HG02678 (cell line): Measurements from ENCODE around the gene GABPB2.

ENCODE experiments used
- ATAC-seq: cut with Tn5 transposase; IDR thresholded peaks from one replicate; pipeline ENCODE4 v1.9.1; 2021; ENCODE audit warnings: mild to moderate bottlenecking, moderate library complexity; ENCODE audit not compliant: unreplicated experiment

Gene GABPB2

DNA sequence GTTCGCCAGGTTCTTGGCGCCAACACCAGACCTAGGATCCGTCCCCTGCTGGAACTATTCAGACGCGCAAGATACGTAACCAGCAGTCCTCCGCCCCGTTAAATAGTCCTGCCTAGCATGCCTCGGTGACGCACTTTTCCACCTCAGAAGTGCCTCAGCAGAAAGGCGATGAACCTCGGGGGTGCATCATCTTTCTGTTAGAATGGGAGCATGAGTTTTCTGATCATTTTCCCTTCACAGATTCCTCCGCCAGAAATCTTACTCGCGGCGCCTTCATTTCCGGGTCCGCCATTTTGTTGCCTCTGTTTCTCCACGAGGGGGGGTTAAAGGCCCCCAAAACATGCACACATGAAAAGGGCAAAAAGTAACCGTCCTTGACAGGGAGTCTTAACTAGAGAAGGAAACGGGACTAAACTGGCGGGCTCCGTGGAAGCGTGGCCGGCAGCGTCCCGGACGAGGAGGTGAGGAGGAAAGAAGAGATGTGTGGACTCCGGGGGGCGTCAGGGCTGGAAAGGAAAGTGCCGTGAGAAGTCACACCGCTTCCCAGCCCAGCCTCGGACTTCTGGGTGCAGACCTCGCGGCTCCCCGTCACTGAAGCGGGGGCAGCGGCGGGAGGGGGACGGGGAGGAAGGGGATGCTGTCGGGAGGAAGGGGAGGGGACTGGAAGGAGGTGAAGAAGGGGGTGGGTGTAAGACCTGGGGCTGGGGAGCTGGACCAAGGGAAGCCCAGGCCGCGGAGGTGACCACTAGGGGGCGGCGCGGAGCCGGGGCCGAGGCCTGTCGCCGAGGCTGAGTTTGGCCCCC lies at the start of gene GABPB2:
TSS of gene GABPB2 (plus strand) at position 288 of the 803 bp plus-strand sequence. CDS start 17,429 bp downstream, outside the sequence.
- peak; percentile 87 for ATAC-seq

DNA sequence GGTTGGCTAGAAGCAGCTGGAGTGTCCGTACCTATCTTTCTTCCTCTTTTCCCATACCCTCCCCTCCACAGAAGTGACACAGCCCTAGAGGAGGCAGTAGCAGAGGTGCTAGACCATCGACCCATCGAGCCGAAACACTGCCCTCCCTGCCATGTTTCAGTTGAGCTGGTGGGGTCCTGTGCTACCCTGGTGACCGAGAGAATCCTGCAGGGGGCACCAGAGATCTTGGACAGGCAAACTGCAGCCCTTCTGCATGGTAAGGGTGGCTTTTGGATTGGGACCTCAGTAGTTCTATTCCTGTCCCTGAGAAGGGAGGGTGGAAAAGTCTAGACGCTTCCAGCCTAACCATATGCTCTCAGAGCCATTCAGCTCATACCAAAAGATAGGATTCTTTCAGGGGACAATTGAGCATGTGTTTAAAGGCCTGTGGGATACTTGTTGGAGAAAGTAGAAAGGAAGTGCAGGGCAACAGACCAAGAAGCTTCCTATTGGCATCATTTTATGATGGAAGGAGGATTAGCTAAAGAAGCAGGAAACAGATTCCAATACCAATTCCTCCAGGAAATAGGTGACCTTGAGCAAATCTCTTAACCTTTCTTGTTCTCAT lies 45.9 kb upstream of the GABPB2 start:
- no peak for ATAC-seq

- ATAC-seq, result no peak
Observed at GRCh38 chr1:151026460-151026859, 44.1 kb upstream of the GABPB2 start.

DNA sequence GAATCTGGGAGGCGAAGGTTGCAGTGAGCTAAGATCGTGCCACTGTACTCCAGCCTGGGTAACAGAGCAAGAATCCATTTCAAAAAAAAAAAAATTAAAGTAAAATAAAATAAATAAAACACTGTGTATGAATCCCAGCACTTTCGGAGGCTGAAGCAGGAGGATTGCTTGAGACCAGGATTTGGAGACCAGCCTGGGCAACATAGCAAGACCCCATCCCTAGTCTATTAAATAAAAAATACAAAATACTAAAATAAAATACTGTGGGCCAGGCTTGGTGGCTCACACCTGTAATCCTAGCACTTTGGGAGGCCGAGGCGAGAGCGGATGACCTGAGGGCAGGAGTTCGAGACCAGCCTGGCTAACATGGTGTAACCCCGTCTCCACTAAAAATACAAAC lies 38.4 kb upstream of the GABPB2 start:
- ATAC-seq, result no peak

GRCh38 chr1:151035167-151035566 lies 35.4 kb upstream of the GABPB2 start:
- no peak for ATAC-seq

DNA sequence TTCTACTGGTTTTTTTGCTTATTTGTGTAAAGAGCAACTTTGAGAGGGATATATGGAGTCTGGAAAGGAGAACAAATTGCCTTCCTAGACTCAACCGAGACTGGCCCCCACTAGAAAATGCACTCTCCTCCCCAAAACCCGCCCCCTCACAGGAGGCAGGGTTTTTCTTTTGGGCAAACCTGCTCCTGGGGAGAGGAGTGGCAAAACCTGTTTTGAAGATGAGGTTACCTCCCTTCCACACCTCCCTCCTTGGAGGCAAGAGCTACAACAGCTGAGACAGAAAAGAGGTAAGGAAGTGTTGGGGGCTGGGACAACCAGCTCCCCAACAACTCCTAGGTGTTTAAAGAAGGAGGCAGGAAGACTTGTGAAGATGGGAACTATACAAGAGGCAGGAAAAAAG lies 34.2 kb upstream of the GABPB2 start, which contains the start of gene BNIPL:
TSS of gene BNIPL (plus strand) at position 231 of the 400 bp plus-strand sequence. CDS start at position 371, 140 bp downstream.
- no peak for ATAC-seq

DNA sequence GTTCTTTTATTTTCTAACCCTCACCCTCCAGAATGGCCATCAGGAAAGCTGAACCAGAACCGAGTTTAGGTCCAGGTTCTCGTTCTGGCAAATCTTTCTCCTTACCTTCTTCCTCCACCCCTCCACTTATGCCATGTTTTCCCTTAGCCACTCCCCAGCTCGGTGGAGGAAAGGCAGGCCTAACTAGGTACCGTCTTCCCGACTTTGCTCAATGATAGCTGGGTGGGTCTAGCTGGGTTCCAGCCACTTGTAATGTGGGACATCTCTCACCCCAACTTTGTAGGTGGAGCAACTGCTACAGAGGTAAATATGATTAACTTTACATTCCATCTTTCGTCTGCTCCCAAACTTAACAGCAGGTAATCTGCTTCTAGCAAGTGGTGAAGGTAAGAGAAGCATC lies 33.5 kb upstream of the GABPB2 start:
- no peak for ATAC-seq

DNA sequence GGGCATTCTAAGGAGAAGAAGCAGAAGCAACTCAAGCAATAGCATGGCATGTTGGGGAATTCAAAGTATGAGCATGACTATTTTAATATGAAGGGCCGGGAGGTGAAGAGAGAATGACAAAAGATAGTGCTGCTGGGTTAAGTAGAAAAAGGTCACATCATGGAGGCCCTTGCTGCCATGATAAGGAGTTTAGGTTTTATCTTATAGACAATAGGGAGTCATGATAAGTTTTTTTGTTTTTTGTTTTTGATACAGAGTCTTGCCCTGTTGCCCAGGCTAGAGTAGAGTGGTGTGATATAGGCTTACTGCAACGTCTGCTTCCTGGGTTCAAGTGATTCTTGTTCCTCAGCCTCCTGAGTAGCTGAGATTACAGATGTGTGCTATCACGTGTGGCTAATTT lies 31.0 kb upstream of the GABPB2 start:
- ATAC-seq, result no peak

GRCh38 chr1:151043163-151043562 lies 27.4 kb upstream of the GABPB2 start:
- no peak for ATAC-seq

DNA sequence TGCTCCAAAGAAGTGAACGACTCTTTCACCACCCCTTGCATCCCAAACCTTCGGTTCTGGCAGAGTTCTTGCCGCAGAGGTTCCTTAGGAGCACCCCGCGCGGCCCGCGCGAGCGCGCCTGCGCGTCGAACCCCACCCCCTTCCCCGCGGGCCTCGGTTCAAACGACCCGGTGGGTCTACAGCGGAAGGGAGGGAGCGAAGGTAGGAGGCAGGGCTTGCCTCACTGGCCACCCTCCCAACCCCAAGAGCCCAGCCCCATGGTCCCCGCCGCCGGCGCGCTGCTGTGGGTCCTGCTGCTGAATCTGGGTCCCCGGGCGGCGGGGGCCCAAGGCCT lies 23.0 kb upstream of the GABPB2 start, which contains the start of gene C1orf56:
TSS of gene C1orf56 (plus strand) at position 161 of the 334 bp plus-strand sequence. CDS start at position 258, 97 bp downstream.
- peak; percentile 70 for ATAC-seq

DNA sequence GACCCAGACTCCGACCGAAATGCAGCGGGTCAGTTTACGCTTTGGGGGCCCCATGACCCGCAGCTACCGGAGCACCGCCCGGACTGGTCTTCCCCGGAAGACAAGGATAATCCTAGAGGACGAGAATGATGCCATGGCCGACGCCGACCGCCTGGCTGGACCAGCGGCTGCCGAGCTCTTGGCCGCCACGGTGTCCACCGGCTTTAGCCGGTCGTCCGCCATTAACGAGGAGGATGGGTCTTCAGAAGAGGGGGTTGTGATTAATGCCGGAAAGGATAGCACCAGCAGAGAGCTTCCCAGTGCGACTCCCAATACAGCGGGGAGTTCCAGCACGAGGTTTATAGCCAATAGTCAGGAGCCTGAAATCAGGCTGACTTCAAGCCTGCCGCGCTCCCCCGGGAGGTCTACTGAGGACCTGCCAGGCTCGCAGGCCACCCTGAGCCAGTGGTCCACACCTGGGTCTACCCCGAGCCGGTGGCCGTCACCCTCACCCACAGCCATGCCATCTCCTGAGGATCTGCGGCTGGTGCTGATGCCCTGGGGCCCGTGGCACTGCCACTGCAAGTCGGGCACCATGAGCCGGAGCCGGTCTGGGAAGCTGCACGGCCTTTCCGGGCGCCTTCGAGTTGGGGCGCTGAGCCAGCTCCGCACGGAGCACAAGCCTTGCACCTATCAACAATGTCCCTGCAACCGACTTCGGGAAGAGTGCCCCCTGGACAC lies 22.5 kb upstream of the GABPB2 start:
- ATAC-seq, result peak; percentile 61

GRCh38 chr1:151048645-151049032 lies 21.9 kb upstream of the GABPB2 start:
- no peak for ATAC-seq

DNA sequence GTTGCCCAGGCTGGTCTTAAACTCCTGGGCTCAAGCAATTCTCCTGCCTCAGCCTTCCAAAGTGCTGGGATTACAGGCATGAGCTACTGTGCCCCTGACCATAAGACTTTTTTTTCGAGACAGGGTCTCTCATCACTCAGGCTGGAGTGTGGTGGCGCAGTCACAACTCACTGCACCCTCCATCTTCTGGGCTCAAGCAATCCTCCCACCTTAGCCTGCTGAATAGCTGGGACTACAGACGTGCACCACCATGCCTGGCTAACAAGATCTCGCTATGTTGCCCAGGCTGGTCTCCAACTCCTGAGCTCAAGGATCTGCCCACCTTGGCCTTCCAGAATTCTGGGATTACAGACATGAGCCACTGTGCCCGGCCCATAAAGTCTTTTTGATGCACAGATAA lies 21.1 kb upstream of the GABPB2 start:
- ATAC-seq, result no peak

- no peak for ATAC-seq
Observed at GRCh38 chr1:151050051-151050688, 20.4 kb upstream of the GABPB2 start.

DNA sequence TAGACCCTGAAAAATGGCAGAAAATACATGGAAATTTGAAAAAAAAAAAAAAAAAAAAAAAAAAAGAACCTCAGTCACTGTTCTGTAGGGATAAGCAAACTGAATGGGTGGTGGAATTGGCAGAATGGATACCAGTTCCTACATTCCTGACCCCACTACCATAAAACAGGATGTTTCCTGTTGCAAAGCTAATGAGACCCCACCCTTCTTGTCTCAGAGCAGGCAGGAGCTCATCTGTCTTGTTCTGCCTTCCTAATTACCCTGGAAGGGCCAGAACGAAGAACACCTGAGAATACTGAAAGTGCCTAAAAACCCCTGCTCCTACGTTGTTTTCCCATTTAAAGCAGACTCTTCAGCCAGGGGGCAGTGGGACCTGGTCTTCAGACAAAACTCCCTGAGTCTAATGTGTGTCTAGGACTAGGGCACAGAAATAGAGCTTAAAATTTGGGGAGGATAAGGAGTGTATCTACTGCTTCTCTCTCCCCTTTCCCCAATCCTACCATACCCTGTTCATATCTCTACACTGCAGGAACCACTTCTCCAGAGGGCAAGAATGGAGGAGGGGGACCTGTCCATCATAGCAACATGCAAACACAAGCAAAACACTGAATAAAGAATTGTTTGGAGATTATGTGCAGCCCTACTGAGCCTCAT lies 19.1 kb upstream of the GABPB2 start:
- ATAC-seq, result no peak

DNA sequence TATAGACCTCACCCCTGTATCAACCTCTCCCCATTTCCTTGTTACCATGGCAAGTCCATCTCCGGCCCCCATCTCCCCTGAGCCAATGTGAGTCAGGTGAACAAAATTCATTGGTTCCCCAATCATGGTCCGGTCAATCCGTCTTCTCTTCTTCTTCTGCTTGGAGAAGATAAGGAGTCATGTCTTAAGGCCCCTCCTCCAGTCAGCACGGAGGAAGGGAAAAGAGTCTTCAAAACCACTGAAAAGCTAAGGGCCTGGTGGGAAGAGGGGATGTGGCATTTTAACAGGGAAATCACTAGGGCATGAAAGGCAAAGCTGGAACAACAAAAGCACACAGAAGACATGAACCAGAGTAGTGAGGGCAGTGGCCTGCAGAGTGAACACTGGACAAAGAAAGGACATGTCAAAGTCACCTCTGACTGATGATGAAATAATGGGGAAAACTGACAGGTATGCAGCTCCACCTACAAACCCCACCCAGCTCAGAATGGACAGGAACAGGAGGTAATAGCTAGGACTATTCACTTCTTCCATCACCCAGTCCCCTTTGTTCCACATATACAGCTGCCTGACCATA lies 15.5 kb upstream of the GABPB2 start:
- ATAC-seq, result no peak

DNA sequence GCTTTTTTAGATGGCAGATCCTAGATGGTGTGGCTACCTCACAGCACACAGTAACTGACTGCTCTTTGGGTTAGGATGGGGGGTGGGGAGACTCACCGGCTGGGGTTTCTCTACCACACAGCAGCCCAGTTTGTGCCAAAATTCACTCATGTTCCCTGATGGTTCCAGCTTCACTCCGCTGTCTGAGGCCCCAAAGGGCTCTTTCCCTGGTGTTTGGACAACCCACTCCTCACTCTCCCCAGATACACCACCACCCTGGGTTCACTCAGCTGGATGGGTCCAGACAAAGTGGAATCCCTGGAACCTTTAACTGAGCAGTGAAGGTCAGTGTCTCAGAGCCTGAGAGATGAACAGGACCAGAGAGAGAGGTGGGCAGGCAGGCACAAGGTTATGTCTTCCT lies 15.0 kb upstream of the GABPB2 start:
- ATAC-seq, result no peak

GRCh38 chr1:151056149-151056548 lies 14.4 kb upstream of the GABPB2 start:
- ATAC-seq, result no peak

DNA sequence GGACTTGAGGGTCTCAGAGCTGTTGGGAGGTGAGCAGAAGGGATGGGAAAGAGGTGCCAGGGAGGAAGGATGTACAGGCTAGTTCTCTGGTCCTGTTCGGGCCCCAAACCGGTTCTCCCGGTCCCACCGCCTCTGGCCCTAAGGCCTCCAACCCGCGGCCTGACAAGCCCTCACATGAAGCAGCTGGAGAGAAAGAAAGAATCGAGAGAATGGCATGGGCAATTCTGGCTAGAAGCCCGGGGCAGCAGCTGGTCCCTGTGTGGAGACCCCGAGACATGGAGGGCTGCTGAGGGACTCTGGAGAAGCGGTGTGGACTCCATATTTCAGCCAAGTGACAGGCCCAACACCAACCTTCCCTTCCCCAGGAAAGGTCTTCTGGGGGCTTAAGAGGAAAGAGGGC lies 11.9 kb upstream of the GABPB2 start:
- no peak for ATAC-seq
